Ishikawa (cell line): ENCODE data around the gene MYADM.

Experiments used
- CEBPB ChIP-seq: IDR thresholded peaks from 2 replicates; pipeline ENCODE4 v1.6.1; 2012
- CREB1 ChIP-seq: IDR thresholded peaks from 2 replicates; pipeline ENCODE4 v1.6.1; 2012; ENCODE audit warnings: low read depth
- EGR1 ChIP-seq: IDR thresholded peaks from 2 replicates; pipeline ENCODE4 v1.6.1; 2012
- EP300 ChIP-seq: IDR thresholded peaks from 2 replicates; pipeline ENCODE4 v1.6.1; 2012; ENCODE audit warnings: borderline replicate concordance
- FOXM1 ChIP-seq: IDR thresholded peaks from 2 replicates; pipeline ENCODE4 v1.6.1; 2012; ENCODE audit warnings: low read depth, borderline replicate concordance
- MAX ChIP-seq: IDR thresholded peaks from 2 replicates; pipeline ENCODE4 v1.6.1; 2012
- NFIC ChIP-seq: IDR thresholded peaks from 2 replicates; pipeline ENCODE4 v1.6.1; 2012
- RAD21 ChIP-seq: IDR thresholded peaks from 2 replicates; pipeline ENCODE4 v1.6.1; 2012; ENCODE audit warnings: low read depth
- REST ChIP-seq: IDR thresholded peaks from 2 replicates; pipeline ENCODE4 v1.6.1; 2012; ENCODE audit warnings: low read depth, mild to moderate bottlenecking
- TAF1 ChIP-seq: IDR thresholded peaks from 2 replicates; pipeline ENCODE4 v1.6.1; 2012; ENCODE audit warnings: low read depth, mild to moderate bottlenecking
- TCF12 ChIP-seq: IDR thresholded peaks from 2 replicates; pipeline ENCODE4 v1.6.1; 2012; ENCODE audit warnings: low read depth
- TEAD4 ChIP-seq: IDR thresholded peaks from 2 replicates; pipeline ENCODE4 v1.6.1; 2012
- YY1 ChIP-seq: IDR thresholded peaks from 2 replicates; pipeline ENCODE4 v1.6.1; 2012; ENCODE audit warnings: low read depth
- ZBTB7A ChIP-seq: IDR thresholded peaks from 2 replicates; pipeline ENCODE4 v1.6.1; 2012; ENCODE audit warnings: low read depth
- TF ChIP-seq, protein P1 (sequence below): IDR thresholded peaks from 2 replicates; pipeline ENCODE4 v1.6.1; 2012

MYADM gene

GRCh38 chr19:53877361-53877766 lies 9.7 kb downstream of the MYADM start:
- TF ChIP-seq YY1 (no peak), FOXM1 (no peak), EP300 (no peak), NFIC (no peak), TAF1 (no peak), REST (no peak), RAD21 (no peak), ZBTB7A (no peak), TCF12 (no peak), CREB1 (no peak), CEBPB (no peak), MAX (no peak), EGR1 (no peak)
- TF ChIP-seq, protein P1, sequence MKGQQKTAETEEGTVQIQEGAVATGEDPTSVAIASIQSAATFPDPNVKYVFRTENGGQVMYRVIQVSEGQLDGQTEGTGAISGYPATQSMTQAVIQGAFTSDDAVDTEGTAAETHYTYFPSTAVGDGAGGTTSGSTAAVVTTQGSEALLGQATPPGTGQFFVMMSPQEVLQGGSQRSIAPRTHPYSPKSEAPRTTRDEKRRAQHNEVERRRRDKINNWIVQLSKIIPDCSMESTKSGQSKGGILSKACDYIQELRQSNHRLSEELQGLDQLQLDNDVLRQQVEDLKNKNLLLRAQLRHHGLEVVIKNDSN: no peak

- TF ChIP-seq TEAD4 (no peak), CREB1 (no peak), FOXM1 (no peak), TCF12 (no peak)
Observed at GRCh38 chr19:53878776-53879139, 11.1 kb downstream of the MYADM start.

- TF ChIP-seq TCF12: no peak
- TF ChIP-seq ZBTB7A: peak; percentile 65; the same call in 1 of the 2 replicates
- peak; percentile 34; the same call in 1 of the 2 replicates for TF ChIP-seq TAF1
- no peak for TF ChIP-seq FOXM1
- TF ChIP-seq EGR1: no peak
Observed at GRCh38 chr19:53879140-53880081, 11.7 kb downstream of the MYADM start.

DNA sequence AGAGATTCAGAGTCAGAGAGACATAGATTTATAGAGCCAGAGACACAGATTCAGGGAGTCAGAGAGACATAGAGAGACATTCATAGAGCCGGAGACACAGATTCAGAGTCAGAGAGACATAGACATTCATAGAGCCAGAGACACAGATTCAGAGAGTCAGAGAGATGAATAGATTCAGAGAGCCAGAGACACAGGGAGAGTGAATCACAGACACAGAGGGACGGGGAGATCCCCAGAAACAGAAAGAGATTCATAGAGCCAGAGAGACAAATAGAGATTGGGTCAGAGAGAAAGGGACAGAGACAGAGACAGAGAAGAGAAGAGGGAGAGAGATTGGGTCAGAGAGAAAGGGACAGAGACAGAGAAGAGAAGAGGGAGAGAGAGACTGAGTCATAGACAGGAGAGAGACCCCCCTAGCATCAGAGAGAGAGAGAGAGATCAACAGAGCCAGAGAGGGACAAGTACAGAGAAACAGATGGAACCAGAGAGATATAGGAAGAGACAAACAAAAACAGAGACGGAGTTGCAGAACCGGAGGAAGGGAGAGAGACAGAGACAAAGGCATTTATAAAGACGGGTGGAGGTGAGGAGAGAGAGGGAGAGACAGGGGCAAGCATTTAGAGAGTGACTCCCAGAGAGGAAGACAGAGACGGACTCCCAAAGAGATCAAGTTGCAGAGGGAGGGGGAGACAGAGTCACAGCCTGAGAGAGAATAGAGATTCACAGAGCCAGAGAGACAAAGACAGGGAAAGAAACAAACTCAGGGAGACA lies 13.2 kb downstream of the MYADM start:
- TF ChIP-seq TAF1 (no peak), CEBPB (no peak), REST (no peak), EP300 (no peak), RAD21 (no peak), YY1 (no peak), ZBTB7A (no peak), EGR1 (no peak), CREB1 (no peak), NFIC (no peak), FOXM1 (no peak), TCF12 (no peak), MAX (no peak), TEAD4 (no peak)
- TF ChIP-seq, protein P1: no peak

- TF ChIP-seq ZBTB7A (0 out of 2 replicates have a peak, but pooled peaks have one; percentile 38), TEAD4 (no peak), RAD21 (no peak), TAF1 (no peak), YY1 (no peak)
Observed at GRCh38 chr19:53881482-53882390, 14.1 kb downstream of the MYADM start, which contains the start of gene PRKCG. PRKCG (plus strand) TSS chr19:53882197; CDS start chr19:53882495, 298 bp downstream.
